Measurements from ENCODE around the gene CDKL5.

DNA sequence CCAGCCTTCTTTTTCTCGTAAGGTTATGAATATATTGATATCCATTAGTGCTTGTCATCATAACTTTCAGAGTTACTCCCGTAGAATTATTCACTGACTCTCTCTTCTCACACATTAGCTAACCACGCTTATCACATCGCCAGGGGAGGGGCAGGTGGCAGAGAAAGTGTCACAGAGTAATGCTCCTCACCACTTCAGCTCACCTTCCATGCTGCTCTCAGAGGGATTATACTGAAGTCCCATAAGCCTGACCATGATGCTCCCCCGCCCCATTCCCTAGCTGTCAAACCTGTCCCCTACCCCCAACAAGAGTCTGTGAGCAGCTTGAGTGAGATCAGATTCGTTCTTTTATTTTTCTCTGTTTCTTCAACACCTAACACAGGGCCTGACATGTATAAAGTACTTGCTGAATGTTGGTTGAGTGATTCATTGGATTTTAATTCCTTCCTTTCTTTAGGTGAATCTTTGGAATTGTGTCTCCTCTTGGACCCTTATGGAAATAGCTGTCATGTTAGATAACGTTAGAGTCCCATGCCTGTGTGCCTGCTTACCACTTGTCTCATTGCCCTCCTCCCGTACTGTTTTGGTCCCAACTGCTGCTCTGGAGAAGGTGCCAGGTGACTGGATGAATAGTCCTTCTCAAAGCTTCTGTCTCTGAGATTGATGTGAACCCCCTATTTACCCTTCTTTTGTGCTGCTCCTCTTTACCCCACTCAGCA, 191.4 kb downstream of the CDKL5 start:
- TF ChIP-seq, protein P1, sequence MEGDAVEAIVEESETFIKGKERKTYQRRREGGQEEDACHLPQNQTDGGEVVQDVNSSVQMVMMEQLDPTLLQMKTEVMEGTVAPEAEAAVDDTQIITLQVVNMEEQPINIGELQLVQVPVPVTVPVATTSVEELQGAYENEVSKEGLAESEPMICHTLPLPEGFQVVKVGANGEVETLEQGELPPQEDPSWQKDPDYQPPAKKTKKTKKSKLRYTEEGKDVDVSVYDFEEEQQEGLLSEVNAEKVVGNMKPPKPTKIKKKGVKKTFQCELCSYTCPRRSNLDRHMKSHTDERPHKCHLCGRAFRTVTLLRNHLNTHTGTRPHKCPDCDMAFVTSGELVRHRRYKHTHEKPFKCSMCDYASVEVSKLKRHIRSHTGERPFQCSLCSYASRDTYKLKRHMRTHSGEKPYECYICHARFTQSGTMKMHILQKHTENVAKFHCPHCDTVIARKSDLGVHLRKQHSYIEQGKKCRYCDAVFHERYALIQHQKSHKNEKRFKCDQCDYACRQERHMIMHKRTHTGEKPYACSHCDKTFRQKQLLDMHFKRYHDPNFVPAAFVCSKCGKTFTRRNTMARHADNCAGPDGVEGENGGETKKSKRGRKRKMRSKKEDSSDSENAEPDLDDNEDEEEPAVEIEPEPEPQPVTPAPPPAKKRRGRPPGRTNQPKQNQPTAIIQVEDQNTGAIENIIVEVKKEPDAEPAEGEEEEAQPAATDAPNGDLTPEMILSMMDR (IDR thresholded peaks at IDR 0.05) = no peak
- TF ChIP-seq POLR2A (IDR thresholded peaks at IDR 0.05) = no peak

Data from adrenal gland (tissue), 5 donors.